GM19240 (cell line): ENCODE results near the gene ZNF469.

Source experiments
- DNase-seq: peaks from one replicate; pipeline ENCODE4 v3.0.0; 2011; ENCODE audit warnings: low spot score; ENCODE audit not compliant: insufficient read length

The ZNF469 gene

GRCh38 chr16:88378401-88378800, 4.4 kb upstream of the ZNF469 start:
- DNase-seq, result no peak

- no peak for DNase-seq
Measured at GRCh38 chr16:88378836-88379693, 3.7 kb upstream of the ZNF469 start.

- DNase-seq, result no peak
Measured at GRCh38 chr16:88379694-88380040, 3.1 kb upstream of the ZNF469 start.

GRCh38 chr16:88380099-88380498, 2.7 kb upstream of the ZNF469 start:
- no peak for DNase-seq

- no peak for DNase-seq
Measured at GRCh38 chr16:88380619-88381018, 2.1 kb upstream of the ZNF469 start.

GRCh38 chr16:88381820-88382451, 823 bp upstream of the ZNF469 start:
- no peak for DNase-seq

GRCh38 chr16:88383401-88384221, 852 bp downstream of the ZNF469 start:
- DNase-seq, result no peak

- no peak for DNase-seq
Measured at GRCh38 chr16:88384222-88385111, 1.7 kb downstream of the ZNF469 start.

- DNase-seq, result no peak
Measured at GRCh38 chr16:88385112-88385594, 2.4 kb downstream of the ZNF469 start.

- no peak for DNase-seq
Measured at GRCh38 chr16:88385831-88386815, 3.4 kb downstream of the ZNF469 start.

GRCh38 chr16:88387180-88387765, 4.5 kb downstream of the ZNF469 start:
- no peak for DNase-seq

GRCh38 chr16:88387941-88388627, 5.3 kb downstream of the ZNF469 start:
- no peak for DNase-seq

GRCh38 chr16:88389191-88389590, 6.4 kb downstream of the ZNF469 start:
- no peak for DNase-seq

GRCh38 chr16:88389621-88390160, 6.9 kb downstream of the ZNF469 start:
- no peak for DNase-seq

- no peak for DNase-seq
Measured at GRCh38 chr16:88390265-88390664, 7.5 kb downstream of the ZNF469 start.

GRCh38 chr16:88390735-88391134, 8.0 kb downstream of the ZNF469 start:
- DNase-seq, result no peak

GRCh38 chr16:88391144-88391850, 8.5 kb downstream of the ZNF469 start:
- no peak for DNase-seq

GRCh38 chr16:88392111-88392510, 9.4 kb downstream of the ZNF469 start:
- DNase-seq, result no peak
